Activated gamma-delta T cell (primary cell): Measurements from ENCODE around the gene OVOL2.

Source experiments
- DNase-seq: peaks from one replicate; lab custom pipeline; 2025; lab: John Stamatoyannopoulos, UW

OVOL2 gene

GRCh38 chr20:17985388-17986018, 72.2 kb downstream of the OVOL2 start:
- DNase-seq: no peak

- DNase-seq: no peak
These were observed 81.4 kb downstream of the OVOL2 start for GRCh38 chr20:17976305-17976704.
